Astrocyte (in vitro differentiated cells and primary cell): Measurements from ENCODE around the gene ATF7.

Experiments used
- EZH2 ChIP-seq: IDR thresholded peaks from 2 replicates; pipeline ENCODE4 v1.6.1; 2012; ENCODE audit warnings: mild to moderate bottlenecking, low read length, inconsistent platforms; ENCODE audit not compliant: insufficient read depth
- TF ChIP-seq, protein P1 (sequence below): IDR thresholded peaks from 2 replicates; pipeline ENCODE4 v1.5.1; 2011; ENCODE audit warnings: low read depth, mild to moderate bottlenecking, inconsistent platforms, low read length, moderate library complexity; ENCODE audit not compliant: insufficient read depth

DNA sequence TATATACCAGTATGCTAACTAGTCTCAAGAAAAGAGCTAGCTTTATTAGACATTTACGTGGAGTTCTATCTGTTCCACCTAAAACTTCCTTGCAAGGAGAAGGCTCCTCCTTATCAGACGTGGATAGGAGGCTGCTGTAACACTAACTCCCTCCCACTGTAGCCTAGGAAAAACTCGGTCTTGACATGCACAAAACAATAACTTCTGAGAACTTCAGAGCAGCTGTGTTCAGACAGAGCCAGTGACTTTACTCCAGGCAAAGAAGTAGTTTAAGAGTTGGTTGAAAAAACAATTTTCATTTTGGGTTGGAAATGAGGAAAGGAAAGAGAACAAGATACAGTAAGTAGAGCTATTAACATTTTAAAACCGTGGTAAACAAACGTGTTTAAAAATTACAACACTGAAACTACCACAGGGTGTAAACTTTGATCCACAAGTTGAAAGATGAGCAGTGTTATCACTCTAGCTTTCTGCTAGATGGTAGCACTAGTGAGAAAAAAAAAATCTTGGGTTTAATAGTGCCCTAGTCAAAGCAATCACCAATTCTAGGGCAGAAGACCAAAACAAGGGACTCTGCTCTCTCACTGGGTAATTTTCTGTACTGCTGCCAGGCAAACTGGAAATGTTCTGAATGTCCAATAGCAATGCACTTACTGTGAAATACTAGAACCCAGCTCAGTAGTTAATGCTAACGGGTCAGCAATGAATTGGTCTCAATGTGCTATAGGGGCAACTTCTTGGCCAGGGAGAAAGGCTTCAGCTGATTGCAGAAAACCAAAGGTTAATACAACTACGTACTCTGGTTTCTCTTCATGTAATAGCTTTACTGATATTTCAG, 2.4 kb downstream of the ATF7 start:
- TF ChIP-seq, protein P1, sequence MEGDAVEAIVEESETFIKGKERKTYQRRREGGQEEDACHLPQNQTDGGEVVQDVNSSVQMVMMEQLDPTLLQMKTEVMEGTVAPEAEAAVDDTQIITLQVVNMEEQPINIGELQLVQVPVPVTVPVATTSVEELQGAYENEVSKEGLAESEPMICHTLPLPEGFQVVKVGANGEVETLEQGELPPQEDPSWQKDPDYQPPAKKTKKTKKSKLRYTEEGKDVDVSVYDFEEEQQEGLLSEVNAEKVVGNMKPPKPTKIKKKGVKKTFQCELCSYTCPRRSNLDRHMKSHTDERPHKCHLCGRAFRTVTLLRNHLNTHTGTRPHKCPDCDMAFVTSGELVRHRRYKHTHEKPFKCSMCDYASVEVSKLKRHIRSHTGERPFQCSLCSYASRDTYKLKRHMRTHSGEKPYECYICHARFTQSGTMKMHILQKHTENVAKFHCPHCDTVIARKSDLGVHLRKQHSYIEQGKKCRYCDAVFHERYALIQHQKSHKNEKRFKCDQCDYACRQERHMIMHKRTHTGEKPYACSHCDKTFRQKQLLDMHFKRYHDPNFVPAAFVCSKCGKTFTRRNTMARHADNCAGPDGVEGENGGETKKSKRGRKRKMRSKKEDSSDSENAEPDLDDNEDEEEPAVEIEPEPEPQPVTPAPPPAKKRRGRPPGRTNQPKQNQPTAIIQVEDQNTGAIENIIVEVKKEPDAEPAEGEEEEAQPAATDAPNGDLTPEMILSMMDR, result no peak
- no peak for TF ChIP-seq EZH2
